Measurements from ENCODE around the gene MANBA.

Gene MANBA

DNA sequence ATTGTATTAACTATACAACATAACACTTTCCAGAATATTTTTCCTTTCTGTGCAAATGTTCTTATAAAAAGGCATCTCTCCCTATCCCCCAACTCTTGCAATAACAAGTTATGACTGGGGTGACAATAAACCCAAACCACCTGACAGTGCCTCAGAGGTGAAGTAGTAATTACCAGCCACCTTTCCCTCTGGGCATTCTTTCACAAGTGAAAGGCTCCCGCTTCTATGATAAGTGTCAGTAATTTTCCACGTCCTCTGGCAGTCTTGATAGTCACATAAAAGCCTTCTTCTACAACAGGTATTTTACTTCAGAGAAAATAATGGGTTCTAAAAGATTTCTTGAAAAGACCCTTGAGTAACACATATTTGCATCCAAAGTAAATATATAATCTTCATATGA lies 82.7 kb downstream of the MANBA start:
- no peak for DNase-seq (ENCODE audit: low spot score)

DNA sequence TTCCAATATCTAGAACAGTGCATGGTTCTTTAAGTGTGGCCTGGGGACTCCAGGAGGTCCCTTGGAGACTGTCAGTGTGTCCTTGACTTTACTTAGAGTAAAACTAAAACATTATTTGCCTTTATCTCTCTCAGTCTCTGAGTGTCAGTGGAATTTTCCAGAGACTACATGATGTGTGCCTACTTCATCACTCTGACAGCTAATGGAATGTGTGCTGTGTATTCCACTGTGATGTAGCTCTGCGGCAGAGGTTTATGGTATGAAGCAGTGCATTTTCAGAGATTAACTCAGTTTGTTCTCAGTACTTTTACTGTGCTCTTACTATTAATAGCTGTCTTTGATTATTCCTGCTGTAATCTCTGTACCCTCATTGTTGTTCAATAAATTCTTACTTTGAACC lies 85.6 kb downstream of the MANBA start:
- DNase-seq (ENCODE audit: low spot score): peak; percentile 13

DNA sequence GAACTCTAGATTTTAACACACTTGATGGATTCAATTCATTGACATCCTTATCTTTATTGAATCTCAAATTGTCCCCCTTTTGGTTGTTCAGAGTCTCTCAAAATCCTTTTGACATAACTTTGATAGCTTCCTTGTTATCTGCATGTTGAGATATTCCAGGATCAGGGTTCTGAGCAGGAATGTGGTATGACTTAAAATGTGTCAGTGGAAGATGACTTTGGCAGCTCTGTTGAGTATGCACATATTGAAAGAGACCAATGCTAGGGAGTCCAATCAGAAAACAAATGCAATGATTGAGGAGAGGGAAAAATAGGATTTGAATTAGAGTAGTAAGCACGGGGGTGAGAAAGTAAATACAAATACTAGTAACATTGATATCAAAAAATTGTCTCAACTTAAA lies 93.8 kb downstream of the MANBA start:
- DNase-seq (ENCODE audit: low spot score): no peak

DNA sequence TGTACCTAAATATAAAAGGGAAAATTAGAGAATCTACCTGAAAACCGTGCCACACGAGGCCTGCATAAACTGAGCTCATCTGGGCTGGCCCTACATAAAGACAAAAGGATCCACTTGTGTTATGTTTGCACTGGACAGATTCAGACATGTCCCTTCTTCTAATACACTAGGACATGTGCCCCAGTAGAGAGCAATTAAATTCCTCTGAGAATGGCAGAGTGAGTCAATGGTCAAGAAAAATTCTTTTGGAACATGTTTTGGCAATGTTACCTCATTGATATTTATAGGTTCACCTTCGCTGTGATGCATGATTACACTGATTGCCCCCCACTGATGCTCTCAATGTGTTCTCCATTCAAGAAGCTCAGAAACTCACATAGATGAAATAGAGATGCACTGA lies 95.2 kb downstream of the MANBA start:
- DNase-seq (ENCODE audit: low spot score): peak; percentile 3

DNA sequence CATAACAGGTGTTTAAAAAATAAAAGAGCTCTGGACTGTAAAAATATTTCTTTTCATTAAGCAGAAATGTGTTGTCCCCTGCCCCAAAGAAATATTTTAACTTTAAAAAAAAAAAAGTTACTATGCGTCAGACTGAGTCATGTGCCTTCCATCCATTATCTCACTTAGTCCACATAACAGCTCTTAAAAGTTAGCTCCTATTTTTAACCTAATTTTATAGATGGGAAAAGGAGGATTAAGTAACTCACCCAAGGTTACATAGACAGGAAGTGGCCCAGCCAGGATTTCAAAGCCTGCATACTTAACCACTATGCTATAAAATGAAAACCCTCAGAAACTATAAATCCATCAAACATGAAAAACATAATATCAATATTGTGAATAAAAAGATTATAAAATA lies 97.7 kb downstream of the MANBA start:
- peak; percentile 21 for DNase-seq (ENCODE audit: low spot score)

DNA sequence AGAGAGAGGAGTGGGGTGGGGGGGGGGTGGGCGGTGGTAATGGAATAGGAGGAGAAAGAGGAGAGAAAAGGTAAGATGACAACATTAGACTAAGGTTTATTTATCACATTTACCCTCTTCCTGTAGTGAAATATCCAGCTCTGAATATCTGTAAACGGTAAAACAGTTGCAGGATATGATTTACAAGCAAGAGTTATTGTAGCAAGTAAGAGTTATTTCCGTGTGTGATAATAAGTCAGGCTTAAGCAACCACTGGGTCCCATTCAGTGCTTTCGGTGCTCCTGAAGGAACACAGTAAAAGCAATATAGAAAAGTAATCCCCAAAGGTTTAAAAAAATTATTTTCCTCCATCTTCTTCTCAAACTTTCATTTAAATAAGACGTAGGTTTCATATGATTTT lies 103.6 kb downstream of the MANBA start:
- DNase-seq (ENCODE audit: low spot score): no peak

DNA sequence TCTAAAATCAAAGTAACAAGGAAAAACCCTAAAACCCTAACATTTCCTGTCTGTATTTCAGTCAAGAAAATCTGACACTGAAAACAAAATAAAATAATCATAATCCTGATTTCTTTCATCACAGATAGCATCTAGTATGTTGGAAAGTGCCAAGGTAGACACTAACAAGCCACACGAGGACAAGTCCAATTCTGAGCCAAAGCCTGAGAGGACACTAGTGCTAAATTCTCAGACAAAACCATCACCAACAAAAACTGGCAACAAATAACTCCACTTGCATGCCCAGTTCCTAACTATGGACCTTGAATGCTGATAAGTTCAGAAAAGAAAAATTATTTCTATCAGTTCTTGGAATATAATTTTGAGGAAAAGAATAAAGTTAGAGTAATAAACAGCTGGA lies 113.7 kb downstream of the MANBA start:
- DNase-seq (ENCODE audit: low spot score): no peak

DNA sequence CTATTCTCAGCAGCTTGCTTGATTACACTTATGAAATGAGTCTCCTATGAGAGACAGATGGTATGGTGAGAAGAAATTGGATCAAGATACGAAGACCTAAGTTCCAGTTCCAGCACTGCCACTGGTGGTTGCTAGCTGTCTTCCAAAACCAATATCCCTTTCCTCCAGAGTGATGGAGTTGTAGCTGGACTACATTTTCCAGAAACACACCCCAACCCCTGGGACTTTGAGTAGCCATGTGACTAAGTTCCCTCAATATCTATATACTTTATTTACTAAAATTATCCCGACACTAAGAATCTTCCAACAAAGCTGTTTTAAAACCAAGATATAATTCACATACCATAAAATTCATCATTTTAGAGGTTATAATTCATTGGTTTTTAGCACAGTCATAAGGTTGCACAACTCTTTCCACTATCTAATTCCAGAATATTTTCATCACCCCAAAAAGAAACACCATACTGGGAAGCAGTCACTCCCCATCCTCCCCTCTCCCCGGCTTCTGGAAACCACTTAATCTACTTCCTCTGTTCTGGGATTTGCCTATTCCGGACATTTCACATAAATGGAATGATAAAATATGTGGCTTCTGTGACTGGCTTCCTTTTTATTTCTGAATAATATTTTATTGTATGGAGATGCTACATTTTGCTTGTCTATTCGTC lies 118.0 kb downstream of the MANBA start:
- DNase-seq (ENCODE audit: low spot score): peak; percentile 15

DNA sequence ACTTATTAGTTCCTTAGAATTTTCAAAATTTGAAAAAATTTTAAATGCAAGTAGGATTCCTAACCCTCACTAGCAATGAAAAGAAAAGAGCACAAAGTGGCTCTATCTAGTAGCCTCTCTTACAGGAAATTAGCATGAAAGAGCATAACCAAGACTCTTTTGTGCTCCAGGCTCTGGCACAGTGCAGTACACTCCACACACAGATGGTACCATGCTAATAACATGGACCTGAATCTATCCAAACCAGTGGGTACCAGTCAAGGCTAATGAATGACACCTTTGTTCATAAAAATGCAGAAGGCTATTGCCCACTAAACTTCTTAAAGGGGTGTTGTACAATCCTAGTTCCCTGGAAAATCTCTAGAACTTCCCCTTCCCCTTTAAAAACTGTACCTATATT lies 119.0 kb downstream of the MANBA start:
- DNase-seq (ENCODE audit: low spot score): no peak

DNA sequence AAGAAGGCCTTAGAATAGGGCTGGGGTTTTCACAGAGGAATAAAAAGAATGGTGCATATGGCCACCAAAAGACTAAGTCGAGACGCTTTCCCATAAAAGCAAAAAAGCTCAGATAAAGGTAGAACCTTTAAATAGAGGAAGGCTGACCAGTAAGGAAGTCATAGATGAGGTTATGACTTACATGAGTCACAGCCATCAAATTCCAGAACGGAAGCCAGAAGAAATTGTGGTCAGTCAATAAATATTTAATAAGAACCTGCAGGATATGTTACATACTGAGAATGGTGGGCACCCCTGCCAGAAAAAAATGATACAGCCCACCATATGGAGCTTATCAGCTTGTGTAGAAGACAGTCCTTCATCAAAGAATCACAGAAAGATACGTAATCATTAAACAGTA lies 120.1 kb downstream of the MANBA start:
- peak; percentile 31 for DNase-seq (ENCODE audit: low spot score)

DNA sequence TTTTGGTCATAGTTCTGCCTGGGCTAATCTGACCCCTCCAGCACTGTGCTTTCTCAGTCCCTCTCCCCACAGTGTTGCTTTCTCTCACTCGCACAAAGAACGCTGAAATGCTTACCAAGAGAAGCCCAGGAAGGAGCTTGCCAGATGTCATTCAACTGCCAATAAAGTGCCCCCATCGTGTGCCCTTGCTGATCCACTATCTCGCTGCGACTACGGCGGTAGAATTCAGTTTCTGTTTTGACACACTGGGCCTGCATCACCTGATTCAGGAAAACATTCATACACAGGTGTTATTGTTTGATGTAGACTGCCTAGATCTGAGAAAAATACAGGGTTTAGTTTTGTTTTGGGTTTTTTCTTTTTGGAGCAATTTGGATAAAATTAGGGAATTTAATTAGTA lies 121.2 kb downstream of the MANBA start:
- no peak for DNase-seq (ENCODE audit: low spot score)

DNA sequence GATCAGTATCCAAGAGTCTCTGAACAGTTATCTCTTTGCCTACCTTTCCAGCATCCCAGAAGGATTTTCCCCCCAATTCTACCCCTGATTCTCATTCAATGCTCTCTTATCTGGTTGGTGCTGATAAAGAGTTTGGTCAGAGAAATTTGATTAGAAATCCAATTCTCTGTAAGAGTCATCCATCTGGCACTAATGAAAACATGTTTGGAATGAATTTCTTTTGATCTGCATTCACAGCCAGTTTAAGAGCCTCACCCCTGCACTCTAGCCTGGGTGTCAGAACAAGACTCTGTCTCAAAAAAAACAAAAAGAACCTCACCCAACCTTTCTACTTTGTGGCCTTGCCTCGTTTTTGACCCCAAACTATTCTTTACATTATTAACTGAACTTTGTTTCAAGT lies 122.1 kb downstream of the MANBA start:
- no peak for DNase-seq (ENCODE audit: low spot score)

DNA sequence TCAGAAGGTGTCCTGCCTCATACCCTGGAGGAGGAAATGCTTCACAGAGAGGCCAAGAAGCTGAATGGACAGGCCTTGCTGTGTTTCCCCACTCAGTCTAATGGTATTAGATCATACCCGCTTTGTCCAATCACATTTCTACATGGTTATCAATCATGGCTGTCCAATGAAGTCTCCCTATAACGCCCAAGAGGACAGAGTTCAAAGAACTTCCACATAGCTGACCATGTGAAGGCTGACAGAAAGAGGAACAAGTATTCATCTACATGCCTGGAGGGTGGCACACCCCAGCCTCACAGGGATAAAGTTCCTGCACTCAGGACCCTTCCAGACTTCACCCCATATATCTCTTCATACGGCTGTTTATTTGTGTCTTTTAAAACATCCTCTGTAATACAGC lies 123.4 kb downstream of the MANBA start:
- no peak for DNase-seq (ENCODE audit: low spot score)

DNA sequence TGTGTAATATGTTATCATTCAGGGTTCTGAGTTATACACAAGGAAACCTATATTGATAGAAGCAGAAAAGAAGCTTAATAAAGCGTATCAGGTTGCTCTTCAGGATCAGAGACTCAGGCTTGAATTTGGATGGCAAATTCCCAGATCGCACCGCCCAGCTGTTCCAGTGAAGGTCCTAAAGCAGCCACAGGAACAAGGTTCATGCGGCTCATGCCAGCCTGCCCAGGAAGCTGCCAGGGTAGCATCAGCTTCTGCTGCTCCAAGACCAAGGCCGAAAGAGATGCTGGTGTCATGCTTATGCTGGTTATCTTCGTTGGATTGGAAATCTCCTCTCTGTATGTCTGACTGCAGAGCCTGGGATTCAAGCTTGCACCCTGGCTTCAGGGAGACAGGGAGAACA lies 127.7 kb downstream of the MANBA start:
- no peak for DNase-seq (ENCODE audit: low spot score)

DNA sequence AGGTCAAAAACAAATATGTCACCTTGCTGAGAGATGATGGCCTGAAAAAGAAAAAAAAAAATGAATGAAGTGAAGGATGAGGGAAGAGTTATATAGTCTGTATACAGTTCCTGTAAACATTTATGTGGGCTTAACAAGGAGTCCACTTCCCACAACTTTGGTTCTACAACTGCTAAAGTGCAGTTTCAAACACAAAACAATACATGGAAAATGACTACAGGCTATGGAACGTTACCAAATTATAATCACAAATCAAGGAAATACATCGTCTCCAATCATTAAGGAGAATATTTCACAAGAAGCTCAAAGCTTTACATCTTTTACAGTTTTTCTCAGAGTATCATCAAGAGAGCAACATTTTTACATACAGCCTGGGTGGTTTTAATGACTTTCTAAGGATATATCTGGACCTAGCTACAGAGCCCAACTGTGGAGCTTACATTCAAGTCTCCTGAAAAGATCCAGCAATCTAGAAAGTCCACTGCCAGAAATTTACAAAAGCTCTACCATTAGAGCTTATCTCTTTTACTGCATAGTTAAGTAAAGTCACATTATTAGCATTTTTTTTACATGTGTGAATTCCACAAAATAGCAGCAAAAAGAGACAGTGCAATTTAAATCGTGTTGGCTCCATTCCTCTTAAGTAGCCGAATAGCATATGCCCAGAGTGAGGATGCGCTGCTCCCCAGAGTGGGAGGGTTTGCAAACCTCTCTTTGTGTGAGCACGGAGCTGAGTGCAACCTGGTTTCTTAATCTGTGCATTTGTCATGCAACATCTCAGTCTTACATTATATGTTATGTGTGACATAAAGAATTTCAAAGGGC lies 128.3 kb downstream of the MANBA start:
- DNase-seq (ENCODE audit: low spot score): no peak

DNA sequence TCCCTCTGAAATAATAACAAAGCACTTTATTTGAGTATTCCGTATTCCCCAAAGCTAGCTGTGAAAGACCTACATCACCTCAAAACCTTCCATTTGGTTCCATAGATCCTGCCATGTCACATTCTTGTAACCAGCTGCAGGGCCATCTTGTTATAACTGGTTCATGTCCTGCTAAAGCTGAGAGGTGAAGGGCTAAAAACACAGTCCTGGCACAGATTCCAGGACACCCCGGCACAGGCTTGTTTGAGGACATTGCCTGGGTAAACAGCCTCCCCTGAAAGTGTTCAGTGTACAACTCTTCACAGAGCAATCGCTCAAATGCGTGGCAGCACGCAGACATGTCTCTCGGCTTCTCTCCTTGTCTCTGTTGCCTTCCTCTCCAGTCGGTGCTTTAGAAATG lies 129.2 kb downstream of the MANBA start:
- DNase-seq (ENCODE audit: low spot score): no peak

DNA sequence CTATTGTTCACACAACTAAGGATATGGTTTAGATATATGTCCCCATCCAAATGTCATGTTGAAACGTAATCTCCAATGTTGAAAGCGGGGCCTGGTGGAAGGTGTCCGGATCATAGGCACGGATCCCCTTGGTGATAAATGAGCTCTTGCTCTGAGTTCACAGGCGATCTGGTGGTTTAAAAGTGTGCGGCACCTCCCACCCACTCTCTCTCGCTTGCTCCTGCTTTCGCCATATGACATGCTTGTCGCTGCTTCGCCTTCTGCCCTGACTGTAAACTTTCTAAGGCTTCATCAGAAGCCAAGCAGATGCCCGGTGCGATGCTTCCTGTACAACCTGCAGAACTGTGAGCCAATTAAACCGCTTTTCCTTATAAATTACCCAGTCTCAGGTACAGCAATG lies 131.1 kb downstream of the MANBA start:
- no peak for DNase-seq (ENCODE audit: low spot score)

DNA sequence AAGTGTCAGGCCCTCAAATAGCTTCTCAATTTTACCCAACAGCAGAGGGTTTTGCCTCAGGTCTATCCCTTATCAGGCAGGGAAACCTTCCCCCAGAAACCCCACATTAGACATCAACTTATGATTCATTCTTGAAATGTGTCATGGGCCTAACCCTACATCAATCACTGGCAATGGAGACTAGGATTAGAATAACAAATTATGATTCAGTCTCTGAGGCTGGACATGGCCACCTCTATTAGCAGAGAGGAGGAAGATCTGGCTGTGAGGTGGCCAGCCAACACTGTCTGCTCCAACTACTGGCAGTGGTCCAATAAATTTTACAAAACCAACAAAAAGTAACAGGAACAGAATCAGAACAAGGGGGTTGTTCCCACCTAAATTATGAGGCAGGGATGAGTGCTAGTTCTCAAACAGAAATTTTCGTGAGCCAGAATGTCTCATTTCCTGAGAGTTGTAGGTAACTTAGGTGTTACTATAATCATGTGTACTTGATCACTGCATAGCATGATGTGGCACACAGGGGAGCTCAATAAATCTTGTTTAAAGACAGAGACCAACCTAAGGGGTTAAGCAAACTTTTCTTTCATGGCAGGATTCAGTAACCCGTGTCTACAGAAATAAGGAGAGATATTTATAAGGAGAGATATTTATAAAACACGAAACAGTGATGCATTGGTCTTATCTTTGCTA lies 132.8 kb downstream of the MANBA start:
- peak; percentile 43 for DNase-seq (ENCODE audit: low spot score)

DNA sequence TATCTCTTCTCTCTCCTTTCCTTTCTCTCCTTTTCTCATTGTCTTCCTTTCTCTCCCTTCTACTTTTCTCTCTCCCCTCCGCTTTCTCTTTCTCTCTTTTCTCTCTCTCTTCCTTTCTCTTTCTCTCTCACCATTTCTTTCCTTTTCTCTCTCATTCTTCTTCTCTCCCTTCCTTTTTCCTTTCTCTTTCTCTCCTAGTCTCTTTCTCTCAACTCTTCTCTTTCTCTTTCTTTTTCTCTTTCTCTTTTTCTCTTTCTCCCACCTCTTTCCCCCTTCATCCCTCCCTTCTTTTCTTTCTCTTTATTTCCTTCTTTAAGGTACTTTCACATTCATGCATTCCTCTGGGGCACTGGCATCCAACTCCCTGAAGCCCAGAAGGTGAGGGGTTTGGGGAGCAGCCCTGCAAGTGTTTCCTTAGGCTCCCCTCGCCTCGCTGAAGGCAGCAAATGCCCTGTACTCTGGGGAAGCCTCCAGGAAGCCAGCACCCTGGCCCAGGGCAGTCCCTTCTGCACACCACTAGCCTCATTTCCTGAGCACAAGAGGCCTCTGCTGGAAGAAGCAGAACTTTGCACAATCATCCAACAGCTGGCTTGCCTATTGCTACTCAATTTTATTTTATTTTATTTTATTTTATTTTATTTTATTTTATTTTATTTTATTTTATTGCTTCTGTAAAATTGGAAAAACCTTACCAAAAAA lies 135.4 kb downstream of the MANBA start:
- DNase-seq (ENCODE audit: low spot score): peak; percentile 52

DNA sequence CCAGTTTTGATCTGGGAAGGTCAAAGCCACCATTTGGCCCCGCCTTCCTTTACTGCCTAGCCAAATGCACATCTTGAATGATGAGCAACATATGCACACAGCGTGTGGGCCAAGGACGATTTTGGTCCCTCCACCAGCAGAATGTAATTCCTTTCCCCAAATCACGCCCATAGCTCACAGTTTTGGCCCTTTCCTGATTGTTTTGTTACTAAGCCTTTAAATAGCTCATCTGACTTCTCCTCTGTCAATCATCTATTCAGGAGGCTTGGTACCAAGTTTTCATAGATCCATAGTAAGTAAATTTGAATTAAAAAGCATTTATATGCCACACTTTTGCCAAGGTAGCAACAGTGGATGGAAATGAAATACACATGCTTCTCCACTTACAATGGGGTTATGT lies 136.3 kb downstream of the MANBA start:
- DNase-seq (ENCODE audit: low spot score): no peak

DNA sequence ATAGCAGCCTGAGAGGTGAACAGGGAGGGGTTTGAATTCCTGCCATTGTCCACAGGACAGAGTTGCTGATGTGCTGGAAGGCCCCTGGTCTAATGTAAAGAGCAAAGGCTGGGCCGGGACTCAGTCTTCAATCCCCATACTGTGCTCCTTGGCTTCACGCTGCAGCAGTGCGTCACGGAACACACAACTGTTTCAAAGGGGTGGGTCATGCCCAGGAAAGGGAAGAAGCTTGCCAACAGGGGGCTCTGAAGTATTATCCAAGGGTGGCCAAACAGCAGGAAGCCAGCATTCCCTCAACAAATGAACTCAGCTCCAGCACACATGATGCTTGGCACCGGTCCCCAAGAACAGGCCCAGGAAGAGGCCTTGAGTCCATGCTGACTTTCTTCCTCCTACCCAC lies 137.1 kb downstream of the MANBA start:
- no peak for DNase-seq (ENCODE audit: low spot score)

DNA sequence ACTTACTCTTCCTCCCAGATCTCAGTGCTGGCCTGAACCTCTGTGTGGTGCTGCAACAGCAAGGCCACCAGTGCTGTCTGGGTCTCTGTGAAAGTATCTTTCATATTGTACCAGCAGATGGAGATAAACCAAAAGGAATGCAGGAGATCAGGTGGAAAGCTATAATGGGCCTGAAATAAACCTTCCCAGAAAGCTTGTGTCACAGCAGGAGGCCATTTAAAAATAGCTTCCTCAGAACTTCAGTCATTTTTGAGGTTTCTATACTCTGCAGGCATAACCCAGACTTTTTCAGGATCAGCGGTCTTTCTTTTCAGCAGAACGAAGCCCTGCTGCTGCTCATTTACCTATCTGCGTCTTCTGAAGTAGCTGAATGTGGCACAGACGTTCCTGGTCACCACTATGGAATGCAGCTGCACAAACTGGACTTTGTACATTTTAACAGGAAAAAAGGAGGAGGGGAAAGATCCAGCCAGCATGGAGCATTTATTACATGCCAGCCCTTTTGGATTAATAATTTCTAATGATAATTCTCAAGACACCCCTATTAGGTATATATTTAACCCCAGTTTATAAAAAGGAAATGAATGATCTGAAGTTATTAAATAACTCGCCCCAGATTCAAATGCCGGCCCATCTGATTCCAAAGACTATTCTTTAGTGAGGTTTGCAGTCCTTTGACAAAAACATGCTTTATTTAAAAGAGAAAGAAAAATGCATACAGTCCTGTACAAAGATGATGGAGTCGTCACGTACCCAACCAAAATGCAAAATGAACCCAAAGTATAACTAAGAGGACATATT lies 139.9 kb downstream of the MANBA start:
- peak; percentile 76 for DNase-seq (ENCODE audit: low spot score)
